ENCODE results near the gene PRDM1.

- no peak for TF ChIP-seq EZH2 (IDR thresholded peaks at IDR 0.05)
- no peak for TF ChIP-seq FOXP2 (optimal IDR thresholded peaks at IDR 0.05; ENCODE audit: control extremely low read depth, extremely low read length, insufficient read depth)
- no peak for TF ChIP-seq POLR2AphosphoS5 (IDR thresholded peaks at IDR 0.05; ENCODE audit: borderline replicate concordance, low read depth, low read length)
Observed at GRCh38 chr6:106120406-106120805, 34.3 kb downstream of the PRDM1 start.
